ENCODE data around the gene KLHL6. TPM values are rescaled to one million over a fixed set of nuclear protein-coding genes. Genes with fewer than 3 reads are reported as not detected.

Gene KLHL6
- total RNA-seq, 4 donors from 2014 or later = 0.67 to 2.7 (median 1.0) TPM

GRCh38 chr3:183460081-183461055 lies 95.1 kb downstream of the KLHL6 start:
- H3K27me3 ChIP-seq = no peaks in the 10 kb centered on the region
- H3K9me3 ChIP-seq = no peaks in the 10 kb centered on the region
- intact Hi-C loops (cut with DNase I) = no loop called here
- no peaks in the 10 kb centered on the region for H3K4me1 ChIP-seq
- peaks cover 0 to 4% of the 10 kb centered on the region in 2 donors for H3K36me3 ChIP-seq
- TF ChIP-seq CTCF (IDR thresholded peaks at IDR 0.05) (no peak), POLR2A (IDR thresholded peaks at IDR 0.05) (no peak)
- H3K4me3 ChIP-seq (replicated peaks in 1 of 3) = no peak overlapping the region
- H3K27ac ChIP-seq = no peak overlapping the region
- DNase-seq = no peak
- 89 to 91% methylated on average over 7 of the region's 7 CpGs for WGBS, 2 donors

- Histone ChIP-seq H3K9me3 (no peaks in the 10 kb centered on the region), H3K4me3 (replicated peaks in 1 of 3) (no peak overlapping the region), H3K36me3 (peaks cover 0 to 13% of the 10 kb centered on the region in 2 donors), H3K4me1 (no peaks in the 10 kb centered on the region), H3K27ac (no peak overlapping the region), H3K27me3 (no peaks in the 10 kb centered on the region)
- 86 to 95% methylated on average over 5 of the region's 5 CpGs for WGBS, 2 donors
- no peak for DNase-seq
- TF ChIP-seq CTCF (IDR thresholded peaks at IDR 0.05) (no peak), POLR2A (IDR thresholded peaks at IDR 0.05) (no peak)
- intact Hi-C loops (cut with DNase I) = no loop called here
These were observed 100.4 kb downstream of the KLHL6 start for GRCh38 chr3:183455089-183455488.

GRCh38 chr3:183454064-183454463 lies 101.4 kb downstream of the KLHL6 start:
- no peak overlapping the region for H3K27ac ChIP-seq
- DNase-seq = no peak
- TF ChIP-seq POLR2A (IDR thresholded peaks at IDR 0.05) = no peak
- no peak for TF ChIP-seq CTCF (IDR thresholded peaks at IDR 0.05)
- H3K4me1 ChIP-seq = peaks cover 5 to 9% of the 10 kb centered on the region in 2 donors
- no peaks in the 10 kb centered on the region for H3K9me3 ChIP-seq
- H3K4me3 ChIP-seq (replicated peaks in 1 of 3) = no peak overlapping the region
- WGBS, 2 donors = 96 to 100% methylated on average over 4 of the region's 4 CpGs
- intact Hi-C loops (cut with DNase I) = no loop called here
- no peaks in the 10 kb centered on the region for H3K27me3 ChIP-seq
- H3K36me3 ChIP-seq = peaks cover 0 to 13% of the 10 kb centered on the region in 2 donors

GRCh38 chr3:183449791-183450190 lies 105.7 kb downstream of the KLHL6 start:
- DNase-seq = no peak
- H3K27me3 ChIP-seq = no peaks in the 10 kb centered on the region
- TF ChIP-seq CTCF (IDR thresholded peaks at IDR 0.05) (no peak), POLR2A (IDR thresholded peaks at IDR 0.05) (no peak)
- H3K36me3 ChIP-seq = peaks cover 0 to 3% of the 10 kb centered on the region in 2 donors
- H3K27ac ChIP-seq = no peak overlapping the region
- intact Hi-C loops (cut with DNase I) = no loop called here
- 75 to 79% methylated on average over 1 of the region's 1 CpG for WGBS, 2 donors
- H3K4me3 ChIP-seq (replicated peaks in 1 of 3) = no peak overlapping the region
- peaks cover 15 to 19% of the 10 kb centered on the region in 2 donors for H3K4me1 ChIP-seq
- no peaks in the 10 kb centered on the region for H3K9me3 ChIP-seq

GRCh38 chr3:183449391-183449790 lies 106.1 kb downstream of the KLHL6 start:
- H3K27ac ChIP-seq = no peak overlapping the region
- TF ChIP-seq CTCF (IDR thresholded peaks at IDR 0.05) (no peak), POLR2A (IDR thresholded peaks at IDR 0.05) (no peak)
- no peak overlapping the region for H3K4me3 ChIP-seq (replicated peaks in 1 of 3)

More at GRCh38 chr3:183449391-183449790, 106.1 kb downstream of the KLHL6 start:
- Histone ChIP-seq H3K27me3 (no peaks in the 10 kb centered on the region), H3K4me1 (peaks cover 15 to 19% of the 10 kb centered on the region in 2 donors), H3K36me3 (peaks cover 0 to 3% of the 10 kb centered on the region in 2 donors), H3K9me3 (no peaks in the 10 kb centered on the region)
- DNase-seq = peak; percentile 21 to 23
- WGBS, 2 donors = 36 to 37% methylated on average over 4 of the region's 4 CpGs
- intact Hi-C loops (cut with DNase I) = no loop called here

Data from thyroid gland (tissue), 4 donors.